ENCODE data around the gene PRKCE. TPM values are rescaled to one million over a fixed set of nuclear protein-coding genes. Genes with fewer than 3 reads are reported as not detected.

PRKCE gene
- total RNA-seq, 1 donor from 2014 or later: 23.6 TPM

GRCh38 chr2:46162329-46163097 lies 511.0 kb downstream of the PRKCE start:
- DNase-seq (ENCODE audit: low read depth in 2 of 2): no peak

DNA sequence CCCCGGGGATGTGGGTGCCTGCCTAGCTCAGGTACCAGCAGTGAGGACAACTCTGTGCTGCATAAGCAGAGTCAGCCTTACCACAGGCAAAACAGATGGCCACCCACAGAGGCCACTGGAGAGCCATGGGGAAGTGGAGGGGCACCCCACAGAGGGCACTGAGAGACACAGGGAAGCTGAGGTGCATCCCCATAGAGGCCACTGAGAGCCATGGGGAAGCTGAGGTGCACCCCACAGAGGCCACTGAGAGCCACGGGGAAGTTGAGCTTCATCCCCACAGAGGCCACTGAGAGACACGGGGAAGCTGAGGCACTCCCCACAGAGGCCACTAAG lies 511.6 kb downstream of the PRKCE start:
- no peak for DNase-seq (ENCODE audit: low read depth in 2 of 2)

GRCh38 chr2:46163804-46164528 lies 512.5 kb downstream of the PRKCE start:
- no peak for DNase-seq (ENCODE audit: low read depth in 2 of 2)

GRCh38 chr2:46164529-46165301 lies 513.2 kb downstream of the PRKCE start:
- DNase-seq (ENCODE audit: low read depth in 2 of 2): peak; percentile 86 to 94

DNA sequence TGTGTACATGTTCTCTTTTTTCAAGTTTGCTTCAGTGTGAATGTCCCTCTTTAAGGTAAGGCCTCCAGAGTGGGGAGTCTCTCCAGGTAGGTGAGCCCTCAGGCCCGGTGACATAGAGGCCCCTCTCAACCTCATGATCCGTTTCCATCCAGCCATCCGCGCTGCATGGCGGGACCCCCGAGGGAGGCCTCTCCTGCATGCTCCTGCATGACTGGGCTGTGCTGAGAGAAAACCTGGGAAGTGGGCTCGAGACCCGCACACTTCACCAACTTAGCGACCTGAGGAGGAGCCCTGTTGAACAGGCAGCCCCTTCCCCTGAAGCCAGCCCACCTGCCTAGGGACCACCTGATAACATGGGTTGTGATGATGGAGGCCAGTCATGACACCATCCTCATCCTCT lies 514.4 kb downstream of the PRKCE start:
- no peak for DNase-seq (ENCODE audit: low read depth in 2 of 2)

DNA sequence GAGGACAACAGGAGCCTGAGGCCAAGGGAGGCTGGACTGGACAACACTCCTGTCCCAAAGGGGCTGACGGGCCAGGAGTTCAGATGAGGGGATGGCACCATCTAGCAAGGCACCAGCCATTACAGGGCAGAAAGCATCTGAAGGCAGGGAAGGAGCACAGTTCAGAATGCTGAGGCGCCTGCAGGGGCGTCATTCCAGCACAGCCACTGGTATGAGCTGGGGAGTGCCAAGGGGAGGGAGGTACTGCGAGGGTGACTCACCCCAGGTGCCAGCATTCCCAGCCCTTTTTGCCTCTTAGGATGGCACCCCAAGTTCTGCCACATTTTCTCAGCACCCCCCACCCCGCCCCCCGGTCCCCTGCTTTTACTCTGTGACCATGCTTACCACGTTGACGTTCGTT lies 515.9 kb downstream of the PRKCE start:
- no peak for DNase-seq (ENCODE audit: low read depth in 2 of 2)

DNA sequence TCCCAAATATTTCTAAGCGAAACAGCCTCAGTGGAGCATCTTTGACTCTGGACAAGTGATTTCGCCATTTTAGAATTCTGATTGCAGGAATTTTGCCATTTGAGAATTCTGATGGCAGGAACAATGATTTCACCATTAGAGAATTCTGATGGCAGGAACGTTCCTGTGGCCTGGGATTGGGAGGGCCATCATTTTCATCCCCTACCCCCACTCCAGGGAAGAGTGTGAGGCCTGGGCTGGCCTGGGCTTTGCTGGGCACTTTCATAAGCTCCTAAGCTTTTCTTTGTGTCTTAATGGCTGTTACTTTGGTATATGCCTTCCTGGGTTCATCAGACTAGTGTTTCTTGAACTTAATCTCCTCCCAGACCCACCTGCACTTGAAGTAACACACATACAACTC lies 516.4 kb downstream of the PRKCE start:
- DNase-seq (ENCODE audit: low read depth in 2 of 2): no peak

DNA sequence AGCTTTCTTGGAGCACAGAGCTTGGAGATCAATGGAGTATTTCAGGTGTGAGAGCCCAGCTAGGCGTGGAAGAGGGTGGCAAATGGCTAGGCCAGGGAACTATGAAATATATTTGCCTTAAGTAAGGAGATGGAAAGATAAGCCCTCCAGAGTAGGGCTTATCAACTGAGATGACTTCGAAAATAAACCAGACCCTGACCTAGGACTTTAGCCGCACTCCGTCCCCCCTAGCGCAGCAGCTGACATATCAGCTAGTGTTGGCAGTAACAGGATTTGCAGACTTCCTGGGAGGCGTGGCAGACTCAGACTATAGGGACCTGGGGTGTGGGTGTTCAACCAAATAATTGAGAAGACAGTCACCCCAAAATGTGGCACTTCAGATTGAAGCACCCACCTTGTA lies 518.0 kb downstream of the PRKCE start:
- no peak for DNase-seq (ENCODE audit: low read depth in 2 of 2)

DNA sequence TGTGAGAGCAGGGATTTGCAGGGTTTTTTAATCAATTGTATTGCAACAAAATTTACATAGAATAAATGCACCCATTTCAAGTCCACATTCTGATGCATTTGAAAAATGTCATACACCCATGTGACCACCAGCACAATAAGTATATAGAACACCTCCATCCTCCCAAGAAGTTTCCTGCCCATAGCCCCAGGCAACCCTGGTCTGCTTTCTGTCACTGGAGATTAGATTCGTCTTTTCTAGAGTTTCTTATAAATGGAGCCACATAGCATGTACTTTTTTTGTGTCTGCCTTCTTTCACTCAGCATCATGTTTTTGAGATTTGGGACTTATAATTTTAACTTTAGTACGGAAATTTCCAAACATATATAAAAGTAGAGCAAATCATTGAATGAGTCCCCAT lies 518.6 kb downstream of the PRKCE start:
- no peak for DNase-seq (ENCODE audit: low read depth in 2 of 2)

- DNase-seq (ENCODE audit: low read depth in 2 of 2): peak in 1 of 2 donors; percentile 38
These were observed 519.3 kb downstream of the PRKCE start for GRCh38 chr2:46170611-46171350.

- DNase-seq (ENCODE audit: low read depth in 2 of 2): peak in 1 of 2 donors; percentile 86
These were observed 520.0 kb downstream of the PRKCE start for GRCh38 chr2:46171411-46171953.

GRCh38 chr2:46171996-46172546 lies 520.6 kb downstream of the PRKCE start:
- DNase-seq (ENCODE audit: low read depth in 2 of 2): no peak

DNA sequence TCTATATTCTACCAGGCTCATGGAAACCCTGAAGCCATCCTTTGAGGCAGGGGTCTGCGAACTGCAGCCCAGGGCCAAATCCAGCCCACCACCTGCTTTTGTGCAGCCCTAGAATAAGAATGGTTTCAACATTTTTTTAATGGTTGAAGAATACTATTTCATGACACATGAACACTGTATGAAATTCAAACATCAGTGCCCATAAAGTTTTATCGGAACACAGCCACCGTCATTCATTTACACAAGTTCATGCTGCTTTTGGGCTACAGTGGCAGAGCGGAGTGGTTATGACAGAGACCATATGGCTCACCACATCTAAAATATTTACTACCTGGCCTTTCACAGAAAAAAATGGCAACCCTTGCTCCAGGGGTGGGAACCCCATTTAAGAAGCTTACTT lies 521.6 kb downstream of the PRKCE start:
- DNase-seq (ENCODE audit: low read depth in 2 of 2): no peak

GRCh38 chr2:46173636-46174250 lies 522.3 kb downstream of the PRKCE start:
- no peak for DNase-seq (ENCODE audit: low read depth in 2 of 2)

GRCh38 chr2:46174345-46175170 lies 523.1 kb downstream of the PRKCE start:
- no peak for DNase-seq (ENCODE audit: low read depth in 2 of 2)

GRCh38 chr2:46175419-46175818 lies 523.9 kb downstream of the PRKCE start:
- DNase-seq (ENCODE audit: low read depth in 2 of 2): no peak

GRCh38 chr2:46177461-46178089 lies 526.1 kb downstream of the PRKCE start:
- DNase-seq (ENCODE audit: low read depth in 2 of 2): peak in 1 of 2 donors; percentile 33

DNA sequence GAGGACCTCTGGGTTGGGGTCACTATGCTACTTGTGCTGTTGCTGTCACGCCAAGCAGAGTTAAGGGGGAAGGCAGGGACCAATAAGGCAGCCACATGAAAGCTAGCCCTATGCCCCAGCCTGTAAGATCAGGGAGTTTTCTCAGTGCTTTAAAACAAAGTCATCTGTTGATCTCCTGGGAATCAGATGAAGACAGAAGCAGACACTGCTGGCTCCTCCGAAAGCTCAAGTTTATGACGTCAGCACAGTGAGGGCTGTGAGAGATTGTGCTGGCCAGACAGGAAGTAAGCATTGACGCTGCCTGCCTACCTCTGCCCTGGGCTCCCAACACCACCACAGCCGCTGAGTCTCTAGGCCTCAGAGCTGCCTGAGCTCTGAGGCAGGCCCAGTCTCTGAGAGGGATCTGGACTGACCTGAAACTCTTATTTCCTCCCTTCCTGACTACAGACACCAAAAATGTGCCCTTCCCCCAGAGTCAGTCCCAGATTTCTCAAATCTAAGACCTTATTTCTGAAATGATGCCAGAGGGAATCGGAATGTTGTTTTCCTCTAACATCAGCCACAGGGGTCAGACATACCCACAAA lies 527.7 kb downstream of the PRKCE start:
- peak; percentile 69 to 98 for DNase-seq (ENCODE audit: low read depth in 2 of 2)

- DNase-seq (ENCODE audit: low read depth in 2 of 2): no peak
These were observed 528.7 kb downstream of the PRKCE start for GRCh38 chr2:46180189-46180588.
